ENCODE results near the gene TPST2.

TPST2 gene

DNA sequence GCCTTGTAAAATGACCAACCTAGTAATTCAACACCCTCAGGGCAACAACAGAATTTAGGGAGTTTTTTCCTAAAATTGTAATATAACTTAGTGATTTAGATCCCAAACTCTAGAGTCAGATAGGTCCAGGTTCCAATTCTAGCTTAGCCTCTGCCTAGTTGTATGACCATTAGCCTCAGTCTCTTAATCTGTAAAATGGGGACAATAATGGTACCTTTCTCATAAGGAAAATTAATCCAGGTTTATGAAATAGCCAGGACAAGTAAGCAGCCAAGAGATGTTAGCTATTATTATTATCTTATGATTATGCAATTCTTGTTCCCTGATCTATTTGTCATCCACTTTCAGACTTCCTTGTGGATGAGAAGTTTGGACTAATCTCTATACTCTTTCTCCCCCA, 81.8 kb downstream of the TPST2 start:
- Histone ChIP-seq H3K36me3 (replicated peaks; ENCODE audit: insufficient read depth, low read length) (peaks cover 8% of the 10 kb centered on the region; the same call in 1 of the 2 replicates), H3K9ac (ENCODE audit: low read length) (no peak overlapping the region), H4K20me1 (ENCODE audit: insufficient read depth, low read length) (no peaks in the 10 kb centered on the region), H3K9me3 (replicated peaks; ENCODE audit: insufficient read depth, low read length) (no peaks in the 10 kb centered on the region), H3K9me2 (replicated peaks; ENCODE audit: insufficient read depth, low read length) (no peaks in the 10 kb centered on the region), H3K27ac (ENCODE audit: low read length) (no peak overlapping the region), H2AFZ (ENCODE audit: low read length) (no peak overlapping the region), H3K4me3 (ENCODE audit: low read length) (no peak overlapping the region), H3K27me3 (replicated peaks; ENCODE audit: insufficient read depth, low read length) (no peaks in the 10 kb centered on the region), H3K4me1 (ENCODE audit: low read length) (peaks cover 27% of the 10 kb centered on the region), H3K4me2 (ENCODE audit: low read depth, low read length) (no peak overlapping the region), H3F3A (ENCODE audit: insufficient read depth, low read length) (peaks cover 15% of the 10 kb centered on the region), H3K79me2 (ENCODE audit: low read length) (peaks cover 61% of the 10 kb centered on the region)
- no peak for DNase-seq
- no peak for TF ChIP-seq EZH2 (optimal IDR thresholded peaks at IDR 0.05; ENCODE audit: low read depth, low read length)
- TF ChIP-seq, protein P1, sequence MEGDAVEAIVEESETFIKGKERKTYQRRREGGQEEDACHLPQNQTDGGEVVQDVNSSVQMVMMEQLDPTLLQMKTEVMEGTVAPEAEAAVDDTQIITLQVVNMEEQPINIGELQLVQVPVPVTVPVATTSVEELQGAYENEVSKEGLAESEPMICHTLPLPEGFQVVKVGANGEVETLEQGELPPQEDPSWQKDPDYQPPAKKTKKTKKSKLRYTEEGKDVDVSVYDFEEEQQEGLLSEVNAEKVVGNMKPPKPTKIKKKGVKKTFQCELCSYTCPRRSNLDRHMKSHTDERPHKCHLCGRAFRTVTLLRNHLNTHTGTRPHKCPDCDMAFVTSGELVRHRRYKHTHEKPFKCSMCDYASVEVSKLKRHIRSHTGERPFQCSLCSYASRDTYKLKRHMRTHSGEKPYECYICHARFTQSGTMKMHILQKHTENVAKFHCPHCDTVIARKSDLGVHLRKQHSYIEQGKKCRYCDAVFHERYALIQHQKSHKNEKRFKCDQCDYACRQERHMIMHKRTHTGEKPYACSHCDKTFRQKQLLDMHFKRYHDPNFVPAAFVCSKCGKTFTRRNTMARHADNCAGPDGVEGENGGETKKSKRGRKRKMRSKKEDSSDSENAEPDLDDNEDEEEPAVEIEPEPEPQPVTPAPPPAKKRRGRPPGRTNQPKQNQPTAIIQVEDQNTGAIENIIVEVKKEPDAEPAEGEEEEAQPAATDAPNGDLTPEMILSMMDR (IDR thresholded peaks at IDR 0.05; ENCODE audit: low read length) = no peak
- no peak for TF ChIP-seq EZH2phosphoT487 (IDR thresholded peaks at IDR 0.05; ENCODE audit: low read length)

DNA sequence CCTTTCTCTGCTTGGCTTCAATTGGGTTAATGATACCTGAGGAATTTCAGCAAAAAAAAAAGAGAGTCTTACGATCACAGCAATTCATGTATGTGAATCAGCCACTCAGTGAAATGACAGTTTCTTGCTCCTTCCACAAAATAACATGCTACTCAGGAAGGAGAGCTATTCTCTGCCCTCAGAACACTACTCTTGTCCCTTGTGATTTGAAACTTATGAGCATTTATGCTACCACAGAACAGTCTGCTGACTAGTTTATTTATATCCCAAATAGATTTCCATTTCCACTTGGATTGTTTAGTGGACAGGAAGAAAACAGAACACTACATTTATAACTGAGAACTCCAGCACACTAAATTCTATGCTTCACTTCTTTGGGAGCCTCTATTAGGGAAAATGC, 86.2 kb downstream of the TPST2 start:
- no peaks in the 10 kb centered on the region for H3K27me3 ChIP-seq (replicated peaks; ENCODE audit: insufficient read depth, low read length)
- peak overlapping the region; percentile 24 for H3K4me3 ChIP-seq (ENCODE audit: low read length)
- H3K9me2 ChIP-seq (replicated peaks; ENCODE audit: insufficient read depth, low read length) = no peaks in the 10 kb centered on the region
- peak overlapping the region; percentile 78 for H3K4me2 ChIP-seq (ENCODE audit: low read depth, low read length)
- no peaks in the 10 kb centered on the region for H3K9me3 ChIP-seq (replicated peaks; ENCODE audit: insufficient read depth, low read length)
- peaks cover 41% of the 10 kb centered on the region for H3K4me1 ChIP-seq (ENCODE audit: low read length)
- peaks cover 10% of the 10 kb centered on the region for H3K36me3 ChIP-seq (replicated peaks; ENCODE audit: insufficient read depth, low read length)
- H3F3A ChIP-seq (ENCODE audit: insufficient read depth, low read length) = peaks cover 38% of the 10 kb centered on the region
- peak; percentile 25 for DNase-seq
- H3K79me2 ChIP-seq (ENCODE audit: low read length) = peaks cover 45% of the 10 kb centered on the region
- H4K20me1 ChIP-seq (ENCODE audit: insufficient read depth, low read length) = no peaks in the 10 kb centered on the region
- no peak overlapping the region for H2AFZ ChIP-seq (ENCODE audit: low read length)
- peak overlapping the region; percentile 97 for H3K27ac ChIP-seq (ENCODE audit: low read length)
- no peak for TF ChIP-seq EZH2 (optimal IDR thresholded peaks at IDR 0.05; ENCODE audit: low read depth, low read length)
- no peak for TF ChIP-seq EZH2phosphoT487 (IDR thresholded peaks at IDR 0.05; ENCODE audit: low read length)
- TF ChIP-seq, protein P1 (IDR thresholded peaks at IDR 0.05; ENCODE audit: low read length) = no peak
- peak overlapping the region; percentile 54 for H3K9ac ChIP-seq (ENCODE audit: low read length)

DNA sequence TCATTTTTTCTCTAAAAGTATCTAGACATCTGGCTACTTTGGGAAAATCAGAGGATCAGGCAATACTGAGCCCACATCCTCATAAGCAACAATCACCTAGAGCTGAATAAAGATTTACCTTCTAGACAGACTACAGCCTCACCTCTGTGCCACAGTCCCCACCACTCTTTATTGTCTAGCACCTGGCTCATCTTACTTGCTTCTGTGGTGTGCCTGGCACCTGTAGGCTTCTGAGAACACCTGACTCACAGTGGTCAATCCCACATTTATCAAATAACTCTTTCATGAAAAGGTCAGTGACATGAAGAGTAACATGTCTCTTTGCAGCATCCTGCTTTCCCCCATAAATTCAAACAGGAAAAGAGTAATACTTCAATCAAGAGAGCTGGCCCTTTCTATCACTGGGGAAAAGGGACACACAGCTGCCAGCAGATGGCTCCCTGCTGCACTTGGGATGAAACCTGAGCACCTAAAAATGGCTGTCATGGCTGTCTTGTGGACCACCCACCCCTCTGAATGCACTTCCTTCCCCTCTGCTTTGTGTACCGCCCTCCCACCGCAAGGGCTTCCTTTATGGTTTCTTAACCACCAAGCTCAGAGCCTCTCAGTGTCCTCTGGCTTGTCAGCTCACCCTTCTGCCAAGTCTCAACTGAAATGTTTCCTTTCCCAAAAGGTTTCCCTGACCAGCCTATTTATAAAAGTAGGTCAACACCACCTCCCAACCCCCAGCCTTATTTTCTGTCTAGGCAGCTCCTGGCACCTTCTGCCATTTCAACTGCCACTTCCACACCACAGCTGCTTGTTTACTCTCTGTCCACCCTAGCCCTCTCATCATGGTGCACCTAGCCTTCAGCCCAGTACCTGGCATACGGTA, 87.0 kb downstream of the TPST2 start:
- Histone ChIP-seq H2AFZ (ENCODE audit: low read length) (0 out of 2 replicates have a peak overlapping the region, but pooled peaks have one; percentile 3), H3K79me2 (ENCODE audit: low read length) (peaks cover 46% of the 10 kb centered on the region), H3F3A (ENCODE audit: insufficient read depth, low read length) (peaks cover 38% of the 10 kb centered on the region), H3K4me3 (ENCODE audit: low read length) (peak overlapping the region; percentile 24), H3K4me1 (ENCODE audit: low read length) (peaks cover 41% of the 10 kb centered on the region), H3K9me2 (replicated peaks; ENCODE audit: insufficient read depth, low read length) (no peaks in the 10 kb centered on the region), H3K27ac (ENCODE audit: low read length) (peak overlapping the region; percentile 97), H3K9ac (ENCODE audit: low read length) (peak overlapping the region; percentile 54), H3K27me3 (replicated peaks; ENCODE audit: insufficient read depth, low read length) (no peaks in the 10 kb centered on the region), H3K36me3 (replicated peaks; ENCODE audit: insufficient read depth, low read length) (peaks cover 10% of the 10 kb centered on the region), H3K9me3 (replicated peaks; ENCODE audit: insufficient read depth, low read length) (no peaks in the 10 kb centered on the region), H4K20me1 (ENCODE audit: insufficient read depth, low read length) (no peaks in the 10 kb centered on the region), H3K4me2 (ENCODE audit: low read depth, low read length) (peak overlapping the region; percentile 78)
- DNase-seq = peak; percentile 92
- TF ChIP-seq EZH2 (optimal IDR thresholded peaks at IDR 0.05; ENCODE audit: low read depth, low read length) (no peak), EZH2phosphoT487 (IDR thresholded peaks at IDR 0.05; ENCODE audit: low read length) (no peak)
- TF ChIP-seq, protein P1 (IDR thresholded peaks at IDR 0.05; ENCODE audit: low read length) = peak; percentile 69
